Heart right ventricle (tissue), 16 donors: ENCODE data around the gene RAB11FIP5. TPM values are rescaled to one million over a fixed set of nuclear protein-coding genes. Genes with fewer than 3 reads are reported as not detected.

ENCODE experiments used
- ATAC-seq, 8 donors: fragments of 200-7000 bp; cut with Tn5 transposase; one replicate each; pipeline ENCODE4 v1.9.1; 2020; ENCODE audit warnings: mild to moderate bottlenecking in 8 of 8, moderate library complexity in 8 of 8, moderate number of reproducible peaks in 1 of 8
- DNase-seq, 2 donors: peaks; one replicate each; pipeline ENCODE4 v3.0.0-alpha.2; 2020
- H3K27ac ChIP-seq, 10 donors: fragments of 200-600 bp; sonication (generic) in 2 of 10; one replicate each; pipeline versions ENCODE4 v1.5.0 to v1.8.0; 2020 to 2022; ENCODE audit warnings: mild to moderate bottlenecking in 3 of 10
- H3K27me3 ChIP-seq, 7 donors: fragments of 200-600 bp; one replicate each; pipeline ENCODE4 v1.8.0; 2021 to 2022; ENCODE audit warnings: mild to moderate bottlenecking in 2 of 7
- H3K36me3 ChIP-seq, 9 donors: fragments of 200-600 bp; sonication (generic) in 1 of 9; one replicate each; pipeline versions ENCODE4 v1.5.0 to v1.8.0; 2020 to 2022; ENCODE audit warnings: mild to moderate bottlenecking in 2 of 9
- H3K4me1 ChIP-seq, 9 donors: fragments of 200-600 bp; sonication (generic) in 1 of 9; one replicate each; pipeline versions ENCODE4 v1.5.0 to v1.8.0; 2020 to 2022; ENCODE audit warnings: mild to moderate bottlenecking in 4 of 9
- H3K4me3 ChIP-seq, 10 donors: fragments of 200-600 bp; sonication (generic) in 2 of 10; one replicate each; pipeline versions ENCODE4 v1.5.0 to v1.8.0; 2020 to 2022; ENCODE audit warnings: mild to moderate bottlenecking in 7 of 10, moderate library complexity in 2 of 10
- H3K9me3 ChIP-seq, 11 donors: fragments of 200-600 bp in 10 of 11; sonication (generic) in 2 of 11; one replicate each; pipeline versions ENCODE4 v1.5.0 to v1.8.0; 2013 to 2022; ENCODE audit warnings: mild to moderate bottlenecking in 2 of 11, control low read depth in 1 of 11, moderate library complexity in 1 of 11
- CTCF ChIP-seq, 9 donors: fragments of 200-600 bp; sonication (generic) in 2 of 9; IDR thresholded peaks; one replicate each; pipeline versions ENCODE4 v1.5.0 to v1.8.0; 2021 to 2022; ENCODE audit warnings: antibody characterized with exemption in 9 of 9, mild to moderate bottlenecking in 5 of 9, moderate library complexity in 1 of 9
- WGBS, 2 donors: extraction: QIAGEN DNeasy Blood & Tissue Kit; methylation state at CpG; one replicate each; pipeline ENCODE4 v1.1.7; 2013; ENCODE audit warnings: inconsistent platforms in 1 of 2; 5-methylcytosine and 5-hydroxymethylcytosine counted together
- intact Hi-C, 10 donors: fragments of 100-400 bp; cut with DNase I; formaldehyde crosslinking; loops; one replicate each; pipeline versions ENCODE4 v1.11.1 to v1.14.2; 2022
- polyA plus RNA-seq, 2 donors: library from polyadenylated mRNA; stranded (reverse); fragments of 200-250 nt; gene quantifications; one replicate each; pipeline ENCODE4 v1.2.3, GENCODE V29; 2013
- total RNA-seq, 10 donors: library from RNA; stranded (reverse); fragmentation: NEBNext Ultra II Directional in 3 of 10; extraction: Animal tissue kit (Norgen Biotek cat#: 25700) in 3 of 10; gene quantifications; one replicate each; pipeline versions ENCODE4 v1.2.1 to v1.2.4, GENCODE V29; 2021 to 2023
- donor health status: Arrhythmogenic right ventricular cardiomyopathy.
- donor health status: ischemic (EF 13 %, LVEDD 7.1; RV severe dilation, severe dysfunction).
- donor health status: healthy with polysubstance abuse.
- donor health status: DM: no; HTN: yes; CAD: no.
- donor health status: DM: no; HTN: no; CAD: no.
- donor health status: ischemic (EF 25% LVEDD 6.9; RV normal size, moderate dysfunction).
- donor health status: ischemic (EF 25% LVEDD 5.7; RV mildly dilated, moderate dysfunction).
- donor health status: healthy.
- donor health status: DM: yes; HTN: yes; CAD: no.
- donor health status: Ischemic cardiomyopathy.
- donor health status: ischemic (EF 35%, LVEDD 5.7; RV mildly dilated, moderate dysfunction).
- donor health status: nonischemic (EF 11% LVEDD 7.7; RV severe dilation, severe dysfunction).
- donor health status: DM: yes; HTN: yes; CAD: no.
- donor health status: PGD.
- donor health status: ischemic (EF 29% LVEDD 5.4; RV normal size, mild dysfunction).
- donor health status: nonischemic (EF 23%, LVEDD 6.1; RV moderate dilation, normal function).

The RAB11FIP5 gene
- total and polyA plus RNA-seq, 12 donors = 6.8 to 30.4 (median 22.3) TPM

DNA sequence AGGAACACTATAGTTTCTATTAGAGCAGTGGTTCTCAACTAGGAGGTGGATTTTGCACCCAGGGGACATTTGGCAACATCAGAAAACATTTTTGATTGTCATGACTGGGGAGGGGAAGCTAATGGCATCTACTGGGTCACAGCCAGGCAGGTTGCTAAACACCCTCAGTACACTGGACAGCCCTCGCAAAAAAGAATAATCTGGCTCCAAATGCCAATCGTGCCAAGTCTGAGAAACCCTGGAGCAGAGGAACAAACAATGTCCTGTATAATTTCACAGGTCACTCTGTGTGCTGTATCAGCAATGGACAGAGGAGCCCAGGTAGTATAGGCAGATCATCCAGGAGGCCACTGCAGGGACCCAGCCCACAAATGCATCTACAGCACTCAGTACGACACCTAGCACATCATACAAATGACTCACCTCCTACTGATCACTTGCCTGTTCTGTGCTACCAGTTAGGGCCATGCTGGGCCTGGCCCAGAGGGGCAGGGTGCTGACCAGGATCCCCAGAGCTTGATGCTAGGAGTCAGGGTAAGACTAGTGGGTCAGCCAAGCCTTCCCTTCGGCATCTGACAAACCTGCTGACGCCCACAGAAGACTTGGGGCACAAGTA, 78.9 kb downstream of the RAB11FIP5 start:
- Histone ChIP-seq H3K4me1 (peaks cover 0 to 29% (median 0%) of the 10 kb centered on the region in 9 donors), H3K27me3 (no peaks in the 10 kb centered on the region), H3K27ac (peak overlapping the region in 1 of 10 donors; percentile 21), H3K9me3 (no peaks in the 10 kb centered on the region), H3K36me3 (peaks cover 0 to 18% (median 5%) of the 10 kb centered on the region in 9 donors), H3K4me3 (no peak overlapping the region)
- 88 to 91% methylated on average over 5 of the region's 5 CpGs for WGBS, 2 donors
- no peak for TF ChIP-seq CTCF (IDR thresholded peaks at IDR 0.05)
- ATAC-seq (peak in 1 of 8 donors; percentile 32), DNase-seq (no peak)
- intact Hi-C loops = no loop called here

GRCh38 chr2:73033142-73033765, 79.5 kb downstream of the RAB11FIP5 start:
- Histone ChIP-seq H3K27me3 (no peaks in the 10 kb centered on the region), H3K9me3 (no peaks in the 10 kb centered on the region), H3K4me3 (no peak overlapping the region), H3K36me3 (peaks cover 0 to 15% (median 5%) of the 10 kb centered on the region in 9 donors), H3K4me1 (peaks cover 0 to 29% (median 0%) of the 10 kb centered on the region in 9 donors), H3K27ac (no peak overlapping the region)
- ATAC-seq (no peak), DNase-seq (no peak)
- 93 to 95% methylated on average over 1 of the region's 1 CpG for WGBS, 2 donors
- no peak for TF ChIP-seq CTCF (IDR thresholded peaks at IDR 0.05)
- intact Hi-C loops = no loop called here

GRCh38 chr2:73032702-73033097, 80.0 kb downstream of the RAB11FIP5 start:
- intact Hi-C loops = no loop called here
- WGBS, 2 donors = 93 to 94% methylated on average over 5 of the region's 5 CpGs

More at GRCh38 chr2:73032702-73033097, 80.0 kb downstream of the RAB11FIP5 start:
- H3K4me1 ChIP-seq = peaks cover 0 to 29% (median 0%) of the 10 kb centered on the region in 9 donors
- H3K9me3 ChIP-seq = no peaks in the 10 kb centered on the region
- no peak for ATAC-seq
- no peak overlapping the region for H3K4me3 ChIP-seq
- no peaks in the 10 kb centered on the region for H3K27me3 ChIP-seq
- TF ChIP-seq CTCF (IDR thresholded peaks at IDR 0.05) = no peak
- no peak overlapping the region for H3K27ac ChIP-seq
- no peak for DNase-seq
- H3K36me3 ChIP-seq = peaks cover 0 to 15% (median 0%) of the 10 kb centered on the region in 9 donors
